Measurements from ENCODE around the gene HECW1. TPM values are rescaled to one million over a fixed set of nuclear protein-coding genes. Genes with fewer than 3 reads are reported as not detected.

The HECW1 gene
- total and polyA plus RNA-seq, 10 of the 15 experiments (the other 5 are each of a cell fraction or from before 2014, with no cell fraction given), result under 0.01 to 0.31 (median 0.04) TPM; not detected in 3

- TF ChIP-seq E2F8 (IDR thresholded peaks at IDR 0.05; ENCODE audit: low read depth, partially characterized antibody) (no peak), CBX5 (IDR thresholded peaks at IDR 0.05; ENCODE audit: low read depth) (no peak), IKZF2 (IDR thresholded peaks at IDR 0.05) (no peak), GABPA (IDR thresholded peaks at IDR 0.05; ENCODE audit: low read depth) (no peak), BMI1 (IDR thresholded peaks at IDR 0.05; ENCODE audit: borderline replicate concordance) (no peak), IKZF1 (conservative IDR thresholded peaks at IDR 0.05) (no peak), ESRRA (IDR thresholded peaks at IDR 0.05; ENCODE audit: low read length) (no peak), USF1 (IDR thresholded peaks at IDR 0.05; ENCODE audit: borderline replicate concordance, extremely low read length, insufficient read depth, low read depth, low read length) (no peak)
These were observed 499.7 kb downstream of the HECW1 start (continued) for GRCh38 chr7:43612128-43612527.

All from GM12878 (cell line).